Activated CD4-positive, CD25-positive, alpha-beta regulatory T cell treated with anti-CD3 and anti-CD28 coated beads, Interleukin-2, amount 50 U/mL, for 24 hours (primary cell): Measurements from ENCODE around the gene PACSIN2.
"Not testable (repeated sequence)": the region's sequence is repeated elsewhere in the genome, so short reads cannot be mapped to it uniquely, and the experiment has no call there.

ENCODE experiments used
- ATAC-seq, 2 donors: fragments of 150-1000 bp; cut with Tn5 transposase; one replicate each; pipeline ENCODE4 v1.10.0; 2021; ENCODE audit warnings: mild to moderate bottlenecking in 1 of 2, moderate library complexity in 1 of 2

The PACSIN2 gene

GRCh38 chr22:42963231-42963595 is 51.7 kb downstream of the PACSIN2 start:
- ATAC-seq: no peak

- ATAC-seq: no peak
These were observed 52.4 kb downstream of the PACSIN2 start for GRCh38 chr22:42962295-42963230.

- ATAC-seq: no peak
These were observed 53.1 kb downstream of the PACSIN2 start for GRCh38 chr22:42961810-42962209.

GRCh38 chr22:42961400-42961690 is 53.6 kb downstream of the PACSIN2 start:
- ATAC-seq: not testable (repeated sequence)

GRCh38 chr22:42960531-42961399 is 54.2 kb downstream of the PACSIN2 start:
- ATAC-seq: no peak

GRCh38 chr22:42959576-42960509 is 55.1 kb downstream of the PACSIN2 start:
- ATAC-seq: no peak

GRCh38 chr22:42958937-42959336 is 56.0 kb downstream of the PACSIN2 start:
- ATAC-seq: no peak

- ATAC-seq: peak; percentile 17 to 93
These were observed 57.0 kb downstream of the PACSIN2 start for GRCh38 chr22:42957958-42958357.

GRCh38 chr22:42957544-42957943 is 57.4 kb downstream of the PACSIN2 start:
- ATAC-seq: peak in 1 of 2 donors; percentile 4

GRCh38 chr22:42955848-42956247 is 59.1 kb downstream of the PACSIN2 start:
- no peak for ATAC-seq

GRCh38 chr22:42955087-42955635 is 59.8 kb downstream of the PACSIN2 start:
- no peak for ATAC-seq

GRCh38 chr22:42953751-42954150 is 61.2 kb downstream of the PACSIN2 start:
- not testable (repeated sequence) for ATAC-seq

GRCh38 chr22:42951093-42951710 is 63.7 kb downstream of the PACSIN2 start:
- ATAC-seq: no peak

GRCh38 chr22:42950281-42950680 is 64.7 kb downstream of the PACSIN2 start:
- no peak for ATAC-seq

- no peak for ATAC-seq
These were observed 65.8 kb downstream of the PACSIN2 start for GRCh38 chr22:42949159-42949558.

GRCh38 chr22:42948294-42948693 is 66.7 kb downstream of the PACSIN2 start:
- no peak for ATAC-seq

GRCh38 chr22:42947211-42947990 is 67.5 kb downstream of the PACSIN2 start:
- ATAC-seq: no peak

GRCh38 chr22:42946546-42947198 is 68.3 kb downstream of the PACSIN2 start:
- no peak for ATAC-seq

GRCh38 chr22:42945736-42946135 is 69.2 kb downstream of the PACSIN2 start:
- ATAC-seq: no peak

- peak in 1 of 2 donors; percentile 32 for ATAC-seq
These were observed 69.9 kb downstream of the PACSIN2 start for GRCh38 chr22:42945027-42945426.
